22Rv1 (cell line): ENCODE measurements around the gene HES4.
A peak's percentile ranks its signal among the peaks of the same experiment; 100 is the strongest.
"Not testable (repeated sequence)": the region's sequence is repeated elsewhere in the genome, so short reads cannot be mapped to it uniquely, and the experiment has no call there.

Experiments
- H3K27ac ChIP-seq: fragments of 450-650 bp; 2 replicates; pipeline ENCODE4 v1.5.1; 2017
- CTCF ChIP-seq: fragments of 450-650 bp; IDR thresholded peaks from 2 replicates; pipeline ENCODE4 v1.5.1; 2017; ENCODE audit warnings: mild to moderate bottlenecking
- ZFX ChIP-seq: fragments of 450-650 bp; IDR thresholded peaks from 2 replicates; pipeline ENCODE4 v1.6.1; 2017; ENCODE audit warnings: antibody characterized with exemption, borderline replicate concordance

Gene HES4

GRCh38 chr1:1033009-1033587 is 33.2 kb upstream of the HES4 start:
- peak; percentile 89 for TF ChIP-seq CTCF
- TF ChIP-seq ZFX = no peak
- no peak overlapping the region for H3K27ac ChIP-seq

- TF ChIP-seq CTCF = no peak
- no peak for TF ChIP-seq ZFX
- H3K27ac ChIP-seq = no peak overlapping the region; the same call in 1 of the 2 replicates
Observed at GRCh38 chr1:1032424-1032823, 32.5 kb upstream of the HES4 start.

GRCh38 chr1:1031659-1032235 is 31.9 kb upstream of the HES4 start:
- TF ChIP-seq ZFX = no peak
- TF ChIP-seq CTCF = no peak
- no peak overlapping the region; the same call in 1 of the 2 replicates for H3K27ac ChIP-seq

GRCh38 chr1:1030867-1031658 is 31.2 kb upstream of the HES4 start:
- H3K27ac ChIP-seq = not testable (repeated sequence)

- TF ChIP-seq ZFX (no peak), CTCF (no peak)
- H3K27ac ChIP-seq = no peak overlapping the region
Observed at GRCh38 chr1:1027791-1028190, 27.9 kb upstream of the HES4 start.

GRCh38 chr1:1026599-1027413 is 26.9 kb upstream of the HES4 start:
- TF ChIP-seq ZFX (no peak), CTCF (no peak)
- no peak overlapping the region for H3K27ac ChIP-seq

- TF ChIP-seq ZFX (no peak), CTCF (no peak)
- no peak overlapping the region for H3K27ac ChIP-seq
Observed at GRCh38 chr1:1025730-1026129, 25.8 kb upstream of the HES4 start.
